ENCODE results near the gene PPP1R13B.

PPP1R13B gene

DNA sequence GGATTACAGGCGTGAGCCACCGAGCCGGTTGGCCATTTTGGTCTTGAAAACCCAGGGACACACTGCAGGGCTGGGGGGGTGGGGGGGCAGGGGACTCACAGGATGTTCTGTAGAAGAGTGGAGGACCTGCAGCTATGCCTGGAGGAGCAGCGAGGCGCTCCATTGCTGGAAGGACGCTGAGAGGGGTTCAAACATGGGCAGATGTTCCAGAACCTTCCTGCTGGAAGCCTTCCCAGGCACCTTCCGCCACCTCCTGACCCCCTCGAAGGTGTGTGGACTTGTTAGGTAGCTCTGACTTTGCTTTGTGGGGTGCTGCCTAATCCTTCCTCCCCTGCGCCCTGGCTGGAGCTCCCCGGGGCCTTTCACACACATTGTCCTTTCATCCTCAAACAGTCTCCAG is 19.6 kb upstream of the PPP1R13B start:
- Histone ChIP-seq H3K9me3 (ENCODE audit: control insufficient read depth, low read length) (no peaks in the 10 kb centered on the region), H3K36me3 (ENCODE audit: control insufficient read depth, insufficient read depth, low read length) (no peaks in the 10 kb centered on the region), H3K27me3 (ENCODE audit: control insufficient read depth, insufficient read depth, low read length) (no peaks in the 10 kb centered on the region), H3K4me1 (ENCODE audit: control insufficient read depth, insufficient read depth, low read length) (peaks cover 22% of the 10 kb centered on the region), H3K4me3 (ENCODE audit: low read length) (no peak overlapping the region), H3K9ac (ENCODE audit: low read length) (no peak overlapping the region)

GRCh38 chr14:103863245-103863644 is 15.9 kb upstream of the PPP1R13B start:
- H3K4me3 ChIP-seq (ENCODE audit: low read length) = no peak overlapping the region
- H3K9ac ChIP-seq (ENCODE audit: low read length) = no peak overlapping the region
- no peaks in the 10 kb centered on the region for H3K9me3 ChIP-seq (ENCODE audit: control insufficient read depth, low read length)
- H3K36me3 ChIP-seq (ENCODE audit: control insufficient read depth, insufficient read depth, low read length) = no peaks in the 10 kb centered on the region
- no peaks in the 10 kb centered on the region for H3K27me3 ChIP-seq (ENCODE audit: control insufficient read depth, insufficient read depth, low read length)
- H3K4me1 ChIP-seq (ENCODE audit: control insufficient read depth, insufficient read depth, low read length) = peaks cover 13% of the 10 kb centered on the region

GRCh38 chr14:103862393-103862782 is 15.0 kb upstream of the PPP1R13B start:
- Histone ChIP-seq H3K36me3 (ENCODE audit: control insufficient read depth, insufficient read depth, low read length) (no peaks in the 10 kb centered on the region), H3K9me3 (ENCODE audit: control insufficient read depth, low read length) (no peaks in the 10 kb centered on the region), H3K27me3 (ENCODE audit: control insufficient read depth, insufficient read depth, low read length) (no peaks in the 10 kb centered on the region), H3K9ac (ENCODE audit: low read length) (no peak overlapping the region), H3K4me1 (ENCODE audit: control insufficient read depth, insufficient read depth, low read length) (peaks cover 4% of the 10 kb centered on the region), H3K4me3 (ENCODE audit: low read length) (no peak overlapping the region)

GRCh38 chr14:103861413-103862392 is 14.3 kb upstream of the PPP1R13B start:
- H3K27me3 ChIP-seq (ENCODE audit: control insufficient read depth, insufficient read depth, low read length) = no peaks in the 10 kb centered on the region

GRCh38 chr14:103859416-103860202 is 12.2 kb upstream of the PPP1R13B start:
- Histone ChIP-seq H3K4me1 (ENCODE audit: control insufficient read depth, insufficient read depth, low read length) (peaks cover 18% of the 10 kb centered on the region), H3K9me3 (ENCODE audit: control insufficient read depth, low read length) (no peaks in the 10 kb centered on the region), H3K9ac (ENCODE audit: low read length) (no peak overlapping the region), H3K36me3 (ENCODE audit: control insufficient read depth, insufficient read depth, low read length) (no peaks in the 10 kb centered on the region), H3K4me3 (ENCODE audit: low read length) (no peak overlapping the region), H3K27me3 (ENCODE audit: control insufficient read depth, insufficient read depth, low read length) (no peaks in the 10 kb centered on the region)

More at GRCh38 chr14:103861413-103862392, 14.3 kb upstream of the PPP1R13B start:
- H3K9ac ChIP-seq (ENCODE audit: low read length) = no peak overlapping the region
- no peaks in the 10 kb centered on the region for H3K9me3 ChIP-seq (ENCODE audit: control insufficient read depth, low read length)
- no peak overlapping the region for H3K4me3 ChIP-seq (ENCODE audit: low read length)
- no peaks in the 10 kb centered on the region for H3K4me1 ChIP-seq (ENCODE audit: control insufficient read depth, insufficient read depth, low read length)
- no peaks in the 10 kb centered on the region for H3K36me3 ChIP-seq (ENCODE audit: control insufficient read depth, insufficient read depth, low read length)

DNA sequence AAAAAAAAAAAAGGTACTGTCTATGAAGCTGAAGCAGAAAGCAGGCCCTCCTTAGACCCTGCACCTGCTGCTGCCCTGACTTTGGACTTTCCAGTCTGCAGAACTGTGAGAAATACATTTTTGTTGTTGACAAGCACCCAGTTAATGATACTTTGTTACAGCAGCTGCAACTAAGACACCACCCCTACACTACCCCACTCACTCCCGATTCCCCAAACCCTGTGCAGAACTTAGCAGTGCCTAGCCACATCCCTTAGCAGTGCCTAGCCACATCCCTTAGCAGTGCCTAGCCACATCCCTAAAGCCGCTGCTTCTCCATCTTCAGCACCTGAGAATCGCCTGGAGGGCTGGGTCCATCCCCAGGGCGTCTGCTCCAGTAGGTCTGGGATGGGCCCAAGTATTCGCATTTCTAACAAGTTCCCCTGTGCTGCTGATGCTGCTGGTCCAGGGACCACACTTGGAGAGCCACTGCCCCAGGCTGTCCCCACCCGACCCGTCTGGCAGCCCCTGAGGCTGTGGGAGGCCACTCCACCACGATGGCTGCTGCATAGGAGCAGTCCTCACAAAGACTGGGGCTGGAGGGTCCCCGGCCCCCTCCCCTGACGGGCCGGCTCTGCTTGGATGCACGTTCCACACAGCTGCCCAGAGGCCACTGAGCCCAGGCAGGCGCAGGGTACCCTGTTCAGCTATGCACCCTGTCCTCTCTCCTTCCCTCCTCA is 10.8 kb upstream of the PPP1R13B start:
- Histone ChIP-seq H3K9me3 (ENCODE audit: control insufficient read depth, low read length) (no peaks in the 10 kb centered on the region), H3K4me3 (ENCODE audit: low read length) (no peak overlapping the region), H3K27me3 (ENCODE audit: control insufficient read depth, insufficient read depth, low read length) (no peaks in the 10 kb centered on the region), H3K4me1 (ENCODE audit: control insufficient read depth, insufficient read depth, low read length) (peaks cover 18% of the 10 kb centered on the region), H3K36me3 (ENCODE audit: control insufficient read depth, insufficient read depth, low read length) (no peaks in the 10 kb centered on the region), H3K9ac (ENCODE audit: low read length) (no peak overlapping the region)

GRCh38 chr14:103857256-103857655 is 9.9 kb upstream of the PPP1R13B start:
- H3K4me3 ChIP-seq (ENCODE audit: low read length) = no peak overlapping the region
- no peaks in the 10 kb centered on the region for H3K36me3 ChIP-seq (ENCODE audit: control insufficient read depth, insufficient read depth, low read length)
- H3K27me3 ChIP-seq (ENCODE audit: control insufficient read depth, insufficient read depth, low read length) = no peaks in the 10 kb centered on the region
- no peaks in the 10 kb centered on the region for H3K9me3 ChIP-seq (ENCODE audit: control insufficient read depth, low read length)
- H3K9ac ChIP-seq (ENCODE audit: low read length) = no peak overlapping the region
- H3K4me1 ChIP-seq (ENCODE audit: control insufficient read depth, insufficient read depth, low read length) = peaks cover 18% of the 10 kb centered on the region

DNA sequence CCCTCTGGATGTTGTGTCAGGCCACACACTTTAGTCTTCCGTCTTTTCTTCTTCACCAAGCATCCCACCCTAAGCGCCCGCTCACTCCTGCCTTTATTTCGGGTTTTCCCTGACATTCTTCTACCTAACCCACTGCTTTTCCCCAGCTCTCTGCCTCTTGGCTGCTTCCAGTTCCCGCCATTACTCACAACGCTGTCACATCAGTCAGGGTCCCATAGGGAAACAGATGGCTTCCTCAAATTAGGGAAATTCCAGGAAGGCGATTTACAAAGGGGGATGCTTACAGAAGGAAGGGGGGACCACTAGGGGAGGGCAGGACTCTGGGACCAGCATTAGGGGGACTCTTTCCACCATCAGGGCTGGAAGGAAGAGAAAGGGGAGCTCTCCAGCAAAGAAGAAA is 9.2 kb upstream of the PPP1R13B start:
- Histone ChIP-seq H3K9ac (ENCODE audit: low read length) (no peak overlapping the region), H3K9me3 (ENCODE audit: control insufficient read depth, low read length) (no peaks in the 10 kb centered on the region), H3K36me3 (ENCODE audit: control insufficient read depth, insufficient read depth, low read length) (no peaks in the 10 kb centered on the region), H3K4me1 (ENCODE audit: control insufficient read depth, insufficient read depth, low read length) (peaks cover 18% of the 10 kb centered on the region), H3K27me3 (ENCODE audit: control insufficient read depth, insufficient read depth, low read length) (no peaks in the 10 kb centered on the region), H3K4me3 (ENCODE audit: low read length) (no peak overlapping the region)

- Histone ChIP-seq H3K27me3 (ENCODE audit: control insufficient read depth, insufficient read depth, low read length) (no peaks in the 10 kb centered on the region), H3K4me1 (ENCODE audit: control insufficient read depth, insufficient read depth, low read length) (peaks cover 18% of the 10 kb centered on the region), H3K9ac (ENCODE audit: low read length) (peak overlapping the region; percentile 25), H3K36me3 (ENCODE audit: control insufficient read depth, insufficient read depth, low read length) (no peaks in the 10 kb centered on the region), H3K4me3 (ENCODE audit: low read length) (peak overlapping the region; percentile 26), H3K9me3 (ENCODE audit: control insufficient read depth, low read length) (no peaks in the 10 kb centered on the region)
These were observed 8.7 kb upstream of the PPP1R13B start for GRCh38 chr14:103856105-103856504.

GRCh38 chr14:103855734-103856095 is 8.3 kb upstream of the PPP1R13B start:
- Histone ChIP-seq H3K4me3 (ENCODE audit: low read length) (peak overlapping the region; percentile 26), H3K36me3 (ENCODE audit: control insufficient read depth, insufficient read depth, low read length) (no peaks in the 10 kb centered on the region), H3K27me3 (ENCODE audit: control insufficient read depth, insufficient read depth, low read length) (no peaks in the 10 kb centered on the region), H3K9me3 (ENCODE audit: control insufficient read depth, low read length) (no peaks in the 10 kb centered on the region), H3K9ac (ENCODE audit: low read length) (peak overlapping the region; percentile 25), H3K4me1 (ENCODE audit: control insufficient read depth, insufficient read depth, low read length) (peaks cover 18% of the 10 kb centered on the region)

- peaks cover 18% of the 10 kb centered on the region for H3K4me1 ChIP-seq (ENCODE audit: control insufficient read depth, insufficient read depth, low read length)
- no peaks in the 10 kb centered on the region for H3K27me3 ChIP-seq (ENCODE audit: control insufficient read depth, insufficient read depth, low read length)
- H3K9ac ChIP-seq (ENCODE audit: low read length) = peak overlapping the region; percentile 62
- H3K36me3 ChIP-seq (ENCODE audit: control insufficient read depth, insufficient read depth, low read length) = no peaks in the 10 kb centered on the region
- H3K9me3 ChIP-seq (ENCODE audit: control insufficient read depth, low read length) = no peaks in the 10 kb centered on the region
- peak overlapping the region; percentile 26 for H3K4me3 ChIP-seq (ENCODE audit: low read length)
These were observed 7.7 kb upstream of the PPP1R13B start for GRCh38 chr14:103854822-103855733.

Measured in mucosa of stomach (tissue), 1 donor.